Measurements from ENCODE around the gene DHRS1. TPM values are rescaled to one million over a fixed set of nuclear protein-coding genes. Genes with fewer than 3 reads are reported as not detected.
A peak's percentile ranks its signal among the peaks of the same experiment; 100 is the strongest.

DHRS1 gene
- total RNA-seq, 1 donor from 2014 or later: 28.0 TPM

DNA sequence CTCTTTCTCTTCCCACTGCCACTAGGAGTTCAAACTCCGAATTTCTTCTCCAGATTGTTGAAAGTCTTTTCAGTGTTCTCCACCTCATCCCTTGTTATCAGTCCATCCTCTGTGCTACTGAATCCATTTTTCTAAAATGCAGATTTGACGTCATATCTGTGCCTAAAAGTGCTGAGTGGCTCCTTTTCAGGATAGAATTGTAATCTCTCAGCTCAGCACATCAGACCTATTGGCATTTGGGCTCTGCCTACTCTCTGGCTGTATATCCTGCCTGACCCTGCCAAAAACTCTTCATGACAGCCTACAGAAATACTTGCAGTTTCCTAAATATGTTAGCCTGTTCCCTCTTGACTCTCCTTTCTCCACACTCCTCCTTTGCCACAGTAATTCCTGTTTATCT lies 27.1 kb downstream of the DHRS1 start:
- ATAC-seq (no peak), DNase-seq (no peak)
- intact Hi-C loops (cut with DNase I): no loop called here

GRCh38 chr14:24271834-24272263 lies 27.7 kb downstream of the DHRS1 start:
- intact Hi-C loops (cut with DNase I): no loop called here
- Histone ChIP-seq H3K9me3 (no peaks in the 10 kb centered on the region), H3K4me1 (peaks cover 37% of the 10 kb centered on the region), H3K4me3 (peak overlapping the region; percentile 95), H3K27ac (peak overlapping the region; percentile 100), H3K27me3 (no peaks in the 10 kb centered on the region), H3K36me3 (peaks cover 21% of the 10 kb centered on the region)
- no peak for TF ChIP-seq CTCF (IDR thresholded peaks at IDR 0.05)
- DNase-seq (no peak), ATAC-seq (no peak)

More for the DNA sequence above, 27.1 kb downstream of the DHRS1 start:
- peaks cover 16% of the 10 kb centered on the region for H3K36me3 ChIP-seq
- peak overlapping the region; percentile 100 for H3K27ac ChIP-seq
- no peaks in the 10 kb centered on the region for H3K9me3 ChIP-seq
- H3K4me3 ChIP-seq: no peak overlapping the region
- peaks cover 40% of the 10 kb centered on the region for H3K4me1 ChIP-seq
- H3K27me3 ChIP-seq: no peaks in the 10 kb centered on the region
- TF ChIP-seq CTCF (IDR thresholded peaks at IDR 0.05): no peak

- peak; percentile 69 for TF ChIP-seq CTCF (IDR thresholded peaks at IDR 0.05)
- ATAC-seq (peak; percentile 92), DNase-seq (peak; percentile 96)
- Histone ChIP-seq H3K4me3 (peak within 1 kb of the TSS; percentile 95), H3K27me3 (no peaks in the 10 kb centered on the region), H3K4me1 (peaks cover 37% of the 10 kb centered on the region), H3K36me3 (peaks cover 27% of the 10 kb centered on the region), H3K27ac (peak within 1 kb of the TSS; percentile 100), H3K9me3 (no peaks in the 10 kb centered on the region)
- intact Hi-C loops (cut with DNase I): no loop called here
Observed at GRCh38 chr14:24271134-24271833, 28.3 kb downstream of the DHRS1 start, which contains the start of gene RABGGTA. RABGGTA (minus strand) TSS chr14:24271597; CDS start chr14:24271115, 482 bp downstream.

DNA sequence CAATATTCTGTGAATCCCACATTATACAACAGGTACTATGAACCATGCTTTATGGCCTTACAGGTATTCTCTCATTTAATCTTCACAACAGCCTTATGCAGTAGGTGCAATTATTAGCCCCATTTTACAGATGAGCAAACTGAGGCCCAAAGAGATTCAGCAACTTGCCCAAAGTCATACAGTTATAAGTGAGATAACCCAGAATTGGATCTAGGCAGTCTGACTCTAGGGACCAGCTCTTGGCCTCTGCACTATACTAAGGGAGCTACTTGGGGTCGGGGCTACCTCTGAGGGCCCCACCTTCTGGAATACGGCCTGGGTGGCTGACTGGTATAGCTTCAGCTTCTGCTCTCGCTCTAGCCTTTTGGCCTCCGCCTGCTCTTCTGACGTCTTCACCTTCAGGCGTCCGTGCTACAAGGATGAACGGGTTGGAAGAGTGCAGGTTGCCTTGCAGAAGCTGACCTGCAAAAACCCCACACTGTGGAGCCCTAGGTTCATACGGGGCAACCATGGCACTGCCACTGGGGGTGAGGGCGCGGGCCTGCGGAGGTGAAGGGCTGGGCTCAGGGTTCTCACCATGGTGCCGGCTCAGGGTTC lies 28.9 kb downstream of the DHRS1 start:
- Histone ChIP-seq H3K27me3 (no peaks in the 10 kb centered on the region), H3K27ac (peak overlapping the region; percentile 100), H3K4me1 (peaks cover 37% of the 10 kb centered on the region), H3K9me3 (no peaks in the 10 kb centered on the region), H3K36me3 (peaks cover 32% of the 10 kb centered on the region), H3K4me3 (peak overlapping the region; percentile 95)
- no peak for ATAC-seq
- DNase-seq: no peak
- intact Hi-C loops (cut with DNase I): no loop called here
- TF ChIP-seq CTCF (IDR thresholded peaks at IDR 0.05): no peak

GRCh38 chr14:24269910-24270536 lies 29.6 kb downstream of the DHRS1 start:
- intact Hi-C loops (cut with DNase I): no loop called here
- DNase-seq (no peak), ATAC-seq (no peak)
- TF ChIP-seq CTCF (IDR thresholded peaks at IDR 0.05): no peak
- Histone ChIP-seq H3K9me3 (no peaks in the 10 kb centered on the region), H3K4me1 (peaks cover 32% of the 10 kb centered on the region), H3K27ac (no peak overlapping the region), H3K4me3 (no peak overlapping the region), H3K36me3 (peaks cover 38% of the 10 kb centered on the region), H3K27me3 (no peaks in the 10 kb centered on the region)
